Mucosa of descending colon (tissue), 3 donors: ENCODE measurements around the gene TAS2R8. TPM values are rescaled to one million over a fixed set of nuclear protein-coding genes. Genes with fewer than 3 reads are reported as not detected.
"Not testable (repeated sequence)": the region's sequence is repeated elsewhere in the genome, so short reads cannot be mapped to it uniquely, and the experiment has no call there.

Source experiments
- ATAC-seq: fragments of 200-7000 bp; cut with Tn5 transposase; one replicate; pipeline ENCODE4 v1.9.1; 2020; ENCODE audit warnings: mild to moderate bottlenecking, moderate library complexity
- DNase-seq, 3 donors: peaks; one replicate each; pipeline ENCODE4 v3.0.0-alpha.2; 2020
- H3K36me3 ChIP-seq: fragments of 200-600 bp; one replicate; pipeline ENCODE4 v1.8.0; 2021; ENCODE audit warnings: low read depth, mild to moderate bottlenecking
- H3K4me1 ChIP-seq: fragments of 200-600 bp; one replicate; pipeline ENCODE4 v1.8.0; 2021; ENCODE audit warnings: low read depth, mild to moderate bottlenecking
- H3K4me3 ChIP-seq: fragments of 200-600 bp; one replicate; pipeline ENCODE4 v1.8.0; 2021; ENCODE audit warnings: mild to moderate bottlenecking
- H3K9me3 ChIP-seq: fragments of 200-600 bp; one replicate; pipeline ENCODE4 v1.8.0; 2021; ENCODE audit warnings: mild to moderate bottlenecking
- intact Hi-C, 2 donors: fragments of 100-400 bp; cut with DNase I in 1 of 2; cut with micrococcal nuclease in 1 of 2; formaldehyde crosslinking; loops; one replicate each; pipeline versions ENCODE4 v1.11.0 to v1.11.1; 2022; cut with DNase I, micrococcal nuclease
- total RNA-seq, 3 donors: library from RNA; stranded (reverse); fragmentation: NEBNext Ultra II Directional in 2 of 3; extraction: Animal tissue kit (Norgen Biotek cat#: 25700) in 2 of 3; gene quantifications; one replicate each; pipeline versions ENCODE4 v1.2.1 to v1.2.4, GENCODE V29; 2021 to 2023
- TF ChIP-seq, protein P1 (sequence below): fragments of 200-600 bp; IDR thresholded peaks from one replicate; pipeline ENCODE4 v1.8.0; 2022; ENCODE audit warnings: antibody characterized with exemption, mild to moderate bottlenecking
- donor health status: DM: no; HTN: no; CAD: no; lungs with moderate emphysema.
- donor health status: DM: no; HTN: no; CAD: no.
- donor health status: DM: no; HTN: yes; CAD: no.

The TAS2R8 gene
- total RNA-seq, 3 donors from 2014 or later: not detected

DNA sequence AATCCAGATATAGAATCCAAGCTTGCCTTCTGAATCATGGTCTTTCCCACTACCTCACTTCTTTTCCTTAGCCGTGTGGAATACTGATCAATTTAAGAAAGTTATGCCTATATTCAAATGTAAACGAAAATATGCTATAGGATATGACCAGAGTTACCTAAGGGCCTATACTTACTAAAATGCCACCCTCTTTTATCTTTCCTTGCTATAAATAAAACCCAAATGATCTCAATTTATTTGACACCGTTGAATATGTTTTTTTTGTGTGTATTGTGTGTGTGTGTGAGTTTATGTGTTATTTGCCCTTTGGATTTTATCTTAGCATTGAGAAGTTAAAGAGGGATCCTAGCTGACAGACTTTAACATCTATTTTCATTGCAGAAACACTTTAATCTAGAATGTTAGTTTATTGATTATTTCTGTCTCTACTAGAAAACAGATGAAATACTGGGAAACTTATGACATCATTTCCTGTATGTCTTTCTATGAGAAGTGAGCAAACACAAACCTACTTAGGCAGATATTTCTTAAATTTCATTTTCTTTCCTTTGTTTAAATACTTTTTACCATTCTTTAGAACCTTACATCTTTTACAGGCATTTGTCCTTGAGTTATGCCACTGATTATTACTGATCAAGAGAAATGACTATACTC is 4.9 kb upstream of the TAS2R8 start:
- no peak overlapping the region for H3K4me3 ChIP-seq
- no peaks in the 10 kb centered on the region for H3K36me3 ChIP-seq
- H3K4me1 ChIP-seq: no peaks in the 10 kb centered on the region
- H3K9me3 ChIP-seq: no peaks in the 10 kb centered on the region
- ATAC-seq: no peak
- intact Hi-C loops: no loop called here
- TF ChIP-seq, protein P1, sequence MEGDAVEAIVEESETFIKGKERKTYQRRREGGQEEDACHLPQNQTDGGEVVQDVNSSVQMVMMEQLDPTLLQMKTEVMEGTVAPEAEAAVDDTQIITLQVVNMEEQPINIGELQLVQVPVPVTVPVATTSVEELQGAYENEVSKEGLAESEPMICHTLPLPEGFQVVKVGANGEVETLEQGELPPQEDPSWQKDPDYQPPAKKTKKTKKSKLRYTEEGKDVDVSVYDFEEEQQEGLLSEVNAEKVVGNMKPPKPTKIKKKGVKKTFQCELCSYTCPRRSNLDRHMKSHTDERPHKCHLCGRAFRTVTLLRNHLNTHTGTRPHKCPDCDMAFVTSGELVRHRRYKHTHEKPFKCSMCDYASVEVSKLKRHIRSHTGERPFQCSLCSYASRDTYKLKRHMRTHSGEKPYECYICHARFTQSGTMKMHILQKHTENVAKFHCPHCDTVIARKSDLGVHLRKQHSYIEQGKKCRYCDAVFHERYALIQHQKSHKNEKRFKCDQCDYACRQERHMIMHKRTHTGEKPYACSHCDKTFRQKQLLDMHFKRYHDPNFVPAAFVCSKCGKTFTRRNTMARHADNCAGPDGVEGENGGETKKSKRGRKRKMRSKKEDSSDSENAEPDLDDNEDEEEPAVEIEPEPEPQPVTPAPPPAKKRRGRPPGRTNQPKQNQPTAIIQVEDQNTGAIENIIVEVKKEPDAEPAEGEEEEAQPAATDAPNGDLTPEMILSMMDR: no peak
- DNase-seq: no peak

DNA sequence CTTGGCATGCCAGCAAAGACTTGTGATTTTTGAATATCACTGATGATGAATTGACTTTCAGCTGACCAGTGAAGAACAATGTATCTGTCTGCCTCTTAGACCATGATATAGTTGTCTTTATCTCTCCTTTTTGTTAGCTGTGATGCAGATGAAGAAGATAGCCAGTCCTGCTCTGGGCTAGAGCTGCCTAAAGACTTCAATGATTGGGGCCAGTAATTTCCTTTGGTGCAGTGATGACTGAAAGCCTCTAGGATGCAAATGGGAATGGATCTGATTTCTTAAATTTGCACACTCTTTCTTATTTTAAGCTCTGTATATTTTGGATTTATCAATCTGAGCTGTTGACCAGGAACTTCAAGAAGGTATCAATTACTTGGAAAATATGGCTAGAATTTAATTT is 3.0 kb upstream of the TAS2R8 start, which contains the start of gene TAS2R9:
TSS of gene TAS2R9 (minus strand) at position 101 of the 400 bp plus-strand sequence. CDS start at position 8, 93 bp downstream.
- TF ChIP-seq, protein P1: no peak
- intact Hi-C loops: no loop called here
- H3K36me3 ChIP-seq: no peaks in the 10 kb centered on the region
- DNase-seq: no peak
- no peaks in the 10 kb centered on the region for H3K4me1 ChIP-seq
- H3K4me3 ChIP-seq: no peak within 1 kb of the TSS
- no peak for ATAC-seq
- H3K9me3 ChIP-seq: no peaks in the 10 kb centered on the region

DNA sequence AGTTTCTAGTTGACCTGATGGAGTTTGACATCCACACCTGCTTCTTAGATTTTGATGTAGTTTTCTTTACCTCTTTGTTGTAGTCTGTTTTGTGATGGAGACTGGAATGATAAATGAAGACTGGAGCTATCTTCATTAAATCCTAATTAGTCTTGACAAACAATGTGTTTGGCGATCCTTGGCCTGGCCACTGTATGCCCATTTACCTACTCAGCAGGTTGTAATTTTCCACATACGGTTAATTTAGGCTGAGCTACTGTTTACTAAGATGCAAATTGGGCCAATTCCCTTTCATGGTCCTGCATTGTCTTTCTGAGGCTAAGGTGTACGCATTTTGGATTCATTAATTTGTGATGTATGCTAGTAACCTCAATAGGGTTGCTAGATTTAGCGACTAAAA is 4.5 kb downstream of the TAS2R8 start, which contains the start of gene TAS2R7:
TSS of gene TAS2R7 (minus strand) at position 41 of the 400 bp plus-strand sequence. CDS start 57 bp downstream, outside the sequence.
- ATAC-seq (no peak), DNase-seq (no peak)
- Histone ChIP-seq H3K4me1 (no peaks in the 10 kb centered on the region), H3K36me3 (no peaks in the 10 kb centered on the region), H3K4me3 (no peak within 1 kb of the TSS), H3K9me3 (no peaks in the 10 kb centered on the region)
- TF ChIP-seq, protein P1: no peak
- intact Hi-C loops: no loop called here

DNA sequence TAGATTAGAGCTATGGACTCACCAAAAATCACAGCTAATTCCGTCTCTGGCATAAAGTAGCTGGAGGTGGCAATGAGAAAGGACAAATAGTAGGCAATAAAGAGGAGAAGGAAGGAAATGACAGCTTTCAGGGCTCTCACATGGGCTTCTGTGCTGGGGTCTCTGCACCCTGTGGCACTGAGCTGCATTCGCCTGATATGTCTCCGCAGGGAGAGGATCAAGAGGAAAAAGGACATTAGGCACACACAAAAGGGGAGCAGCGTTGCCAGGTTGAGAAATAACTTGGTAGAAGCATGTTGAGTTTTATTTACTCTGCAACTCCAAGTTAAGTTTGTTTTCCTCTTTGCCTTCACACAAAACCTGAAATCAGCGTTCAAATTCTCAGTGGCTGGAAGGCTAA is 5.3 kb downstream of the TAS2R8 start:
- no peak for ATAC-seq
- TF ChIP-seq, protein P1: no peak
- no peaks in the 10 kb centered on the region for H3K4me1 ChIP-seq
- no peak for DNase-seq
- H3K9me3 ChIP-seq: no peaks in the 10 kb centered on the region
- intact Hi-C loops: no loop called here
- no peak overlapping the region for H3K4me3 ChIP-seq
- no peaks in the 10 kb centered on the region for H3K36me3 ChIP-seq

DNA sequence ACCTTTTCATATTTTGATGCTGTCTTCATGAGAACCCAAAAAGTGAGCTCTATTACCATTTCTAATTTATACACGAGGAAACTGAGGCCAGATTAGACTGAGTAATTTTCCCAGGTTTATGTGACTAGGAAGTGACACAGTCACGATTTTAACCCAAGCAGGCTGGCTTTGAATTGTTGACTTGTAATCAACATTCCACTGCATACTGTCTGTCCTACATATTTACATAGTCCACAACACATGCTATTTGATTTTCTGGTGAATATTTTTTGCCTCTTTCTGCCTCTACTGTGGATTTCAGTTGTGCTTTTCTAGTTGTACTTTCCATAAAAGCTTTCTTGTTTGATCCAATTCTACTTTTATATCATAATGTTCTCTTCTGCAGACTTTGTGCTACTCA is 12.9 kb downstream of the TAS2R8 start:
- no peaks in the 10 kb centered on the region for H3K4me1 ChIP-seq
- H3K9me3 ChIP-seq: no peaks in the 10 kb centered on the region
- intact Hi-C loops: no loop called here
- no peak for DNase-seq
- H3K4me3 ChIP-seq: no peak overlapping the region
- H3K36me3 ChIP-seq: no peaks in the 10 kb centered on the region
- TF ChIP-seq, protein P1: no peak
- ATAC-seq: no peak

DNA sequence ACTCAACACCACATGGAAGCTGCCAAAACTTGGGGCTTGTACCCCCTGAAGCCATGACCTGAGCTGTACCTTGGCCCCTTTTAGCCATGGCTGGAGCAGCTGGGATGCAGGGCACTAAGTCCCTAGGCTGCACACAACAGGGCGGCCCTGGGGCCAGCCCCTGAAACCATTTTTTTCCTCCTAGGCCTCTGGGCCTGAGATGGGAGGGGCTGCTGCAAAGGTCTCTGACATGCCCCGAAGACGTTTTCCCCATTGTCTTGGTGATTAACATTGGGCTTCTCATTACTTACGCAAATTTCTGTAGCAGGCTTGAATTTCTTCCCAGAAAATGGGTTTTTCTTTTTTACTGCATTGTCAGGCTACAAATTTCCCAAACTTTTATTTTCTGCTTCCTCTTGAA is 15.3 kb downstream of the TAS2R8 start:
- H3K4me1 ChIP-seq, DNase-seq, ATAC-seq, H3K4me3 ChIP-seq, intact Hi-C loops, H3K36me3 ChIP-seq, H3K9me3 ChIP-seq: not testable (repeated sequence)
